NB4 (cell line): ENCODE data around the gene NCAPG2.

Experiments
- DNase-seq: peaks from one replicate; pipeline ENCODE4 v3.0.0; 2010; ENCODE audit warnings: low read depth
- H3K4me3 ChIP-seq: one replicate; pipeline ENCODE4 v1.5.1; 2011; ENCODE audit warnings: mild to moderate bottlenecking, low read depth, low read length, moderate library complexity
- CTCF ChIP-seq: IDR thresholded peaks from one replicate; pipeline ENCODE4 v1.5.1; 2012; ENCODE audit warnings: low read depth, low read length
- MAX ChIP-seq: IDR thresholded peaks from 2 replicates; pipeline ENCODE4 v1.6.1; 2011; ENCODE audit warnings: low read depth, low read length
- MYC ChIP-seq: IDR thresholded peaks from 2 replicates; pipeline ENCODE4 v1.6.1; 2011; ENCODE audit warnings: low read depth, low read length
- POLR2A ChIP-seq: IDR thresholded peaks from 2 replicates; pipeline ENCODE4 v1.6.1; 2011; ENCODE audit warnings: mild to moderate bottlenecking; ENCODE audit not compliant: insufficient read length; ENCODE audit errors: extremely low read depth

The NCAPG2 gene

GRCh38 chr7:158727690-158728089 is 23.1 kb upstream of the NCAPG2 start:
- no peak for DNase-seq
- TF ChIP-seq MYC (no peak), MAX (no peak), POLR2A (no peak), CTCF (no peak)
- H3K4me3 ChIP-seq, result no peak overlapping the region

GRCh38 chr7:158726277-158726807 is 21.7 kb upstream of the NCAPG2 start:
- TF ChIP-seq MYC (no peak), POLR2A (no peak), CTCF (no peak), MAX (no peak)
- H3K4me3 ChIP-seq, result no peak overlapping the region
- no peak for DNase-seq

- no peak for DNase-seq
- no peak for TF ChIP-seq MYC
- no peak for TF ChIP-seq CTCF
- no peak for TF ChIP-seq POLR2A
- TF ChIP-seq MAX, result no peak
- H3K4me3 ChIP-seq, result no peak overlapping the region
These were observed 20.8 kb upstream of the NCAPG2 start for GRCh38 chr7:158725506-158725800.

- DNase-seq, result no peak
- H3K4me3 ChIP-seq, result no peak overlapping the region
- no peak for TF ChIP-seq POLR2A
- no peak for TF ChIP-seq MYC
These were observed 20.3 kb upstream of the NCAPG2 start for GRCh38 chr7:158724658-158725505.

- TF ChIP-seq MAX (no peak), CTCF (no peak), POLR2A (no peak), MYC (no peak)
- no peak overlapping the region for H3K4me3 ChIP-seq
- DNase-seq, result no peak
These were observed 19.2 kb upstream of the NCAPG2 start for GRCh38 chr7:158723714-158724385.

- no peak for TF ChIP-seq CTCF
- TF ChIP-seq MAX, result no peak
- TF ChIP-seq POLR2A, result no peak
- no peak overlapping the region for H3K4me3 ChIP-seq
- DNase-seq, result no peak
These were observed 18.7 kb upstream of the NCAPG2 start for GRCh38 chr7:158723266-158723665.
